H1 (cell line): ENCODE measurements around the gene USHBP1. TPM values are rescaled to one million over a fixed set of nuclear protein-coding genes. Genes with fewer than 3 reads are reported as not detected.

Experiments used
- CTCF ChIA-PET: fragments of 300-600 bp; sonication (Branson Sonifier 250); formaldehyde crosslinking; loops from one replicate; lab custom pipeline; 2021; ENCODE audit not compliant: partially characterized antibody; lab: Charles Lee
- POLR2A ChIA-PET: fragments of 300-600 bp; sonication (Branson Sonifier 250); formaldehyde crosslinking; loops from one replicate; lab custom pipeline; 2021; ENCODE audit warnings: inconsistent platforms; ENCODE audit not compliant: partially characterized antibody; lab: Charles Lee
- DNase-seq, 2 experiments: peaks; one replicate each; pipeline versions ENCODE4 v3.0.0 to v3.0.0-alpha.2; 2010 to 2022; ENCODE audit warnings: low spot score in 2 of 2, low read depth in 1 of 2, mixed read lengths in 1 of 2
- FAIRE-seq: peaks from 2 replicates; lab custom pipeline; 2011; peaks lifted over from hg19 to GRCh38; lab: Jason Lieb, UNC
- H2AFZ ChIP-seq: 2 replicates; pipeline ENCODE4 v1.8.1; 2012; ENCODE audit warnings: low read length, inconsistent platforms
- H2AK5ac ChIP-seq: 2 replicates; pipeline ENCODE4 v1.6.1; 2013; ENCODE audit warnings: low read depth, low read length
- H2BK120ac ChIP-seq: replicated peaks from 2 replicates; pipeline ENCODE3; 2013; ENCODE audit warnings: low read depth, low read length, inconsistent platforms
- H2BK12ac ChIP-seq: 2 replicates; pipeline ENCODE4 v1.6.1; 2013; ENCODE audit warnings: low read depth, low read length
- H2BK15ac ChIP-seq: 2 replicates; pipeline ENCODE4 v1.6.1; 2013; ENCODE audit warnings: low read length
- H2BK20ac ChIP-seq: 2 replicates; pipeline ENCODE4 v1.6.1; 2013; ENCODE audit warnings: low read length
- H2BK5ac ChIP-seq: 2 replicates; pipeline ENCODE4 v1.6.1; 2013; ENCODE audit warnings: low read depth, low read length
- H3K14ac ChIP-seq: 2 replicates; pipeline ENCODE4 v1.6.1; 2013; ENCODE audit warnings: inconsistent platforms; ENCODE audit not compliant: insufficient read length
- H3K18ac ChIP-seq: 2 replicates; pipeline ENCODE4 v1.6.1; 2013; ENCODE audit warnings: low read length; ENCODE audit errors: extremely low read depth
- H3K23ac ChIP-seq: 2 replicates; pipeline ENCODE4 v1.6.1; 2013; ENCODE audit warnings: inconsistent platforms; ENCODE audit not compliant: insufficient read length
- H3K23me2 ChIP-seq: 2 replicates; pipeline ENCODE4 v1.6.1; 2013; ENCODE audit warnings: low read depth, low read length
- H3K27ac ChIP-seq: 2 replicates; pipeline ENCODE4 v1.6.1; 2011; ENCODE audit warnings: low read depth, low read length, inconsistent platforms
- H3K27me3 ChIP-seq, 4 experiments: replicated peaks in 1 of 4; 1 replicate in 1 of 4; 2 replicates in 3 of 4; pipeline versions ENCODE4 v1.6.1 to v1.8.1; 2011 to 2013; ENCODE audit warnings: low read length in 3 of 4, mild to moderate bottlenecking in 3 of 4, inconsistent platforms in 2 of 4, mixed read lengths in 2 of 4, moderate library complexity in 1 of 4; ENCODE audit not compliant: control insufficient read depth in 3 of 4, insufficient read depth in 3 of 4; ENCODE audit errors: extremely low read depth in 1 of 4
- H3K36me3 ChIP-seq, 4 experiments: 2 replicates each; pipeline versions ENCODE4 v1.6.1 to v1.8.1; 2011 to 2013; ENCODE audit warnings: mild to moderate bottlenecking in 4 of 4, low read length in 3 of 4, moderate library complexity in 2 of 4, control low read depth in 1 of 4, inconsistent platforms in 1 of 4; ENCODE audit not compliant: insufficient read depth in 4 of 4, control insufficient read depth in 2 of 4
- H3K4ac ChIP-seq: replicated peaks from 2 replicates; pipeline ENCODE3; 2013; ENCODE audit warnings: low read length, low read depth, mixed read lengths, inconsistent platforms; ENCODE audit not compliant: insufficient read length
- H3K4me1 ChIP-seq, 4 experiments: replicated peaks in 1 of 4; 1 replicate in 1 of 4; 2 replicates in 3 of 4; pipeline versions ENCODE4 v1.6.1 to v1.8.1; 2011 to 2013; ENCODE audit warnings: low read length in 3 of 4, inconsistent platforms in 2 of 4, mixed read lengths in 1 of 4; ENCODE audit not compliant: insufficient read depth in 4 of 4, control insufficient read depth in 3 of 4
- H3K4me2 ChIP-seq, 2 experiments: 2 replicates each; pipeline versions ENCODE4 v1.6.1 to v1.8.1; 2011 to 2013; ENCODE audit warnings: low read depth in 2 of 2, low read length in 2 of 2, control low read depth in 1 of 2, inconsistent platforms in 1 of 2, mild to moderate bottlenecking in 1 of 2; ENCODE audit not compliant: insufficient read depth in 1 of 2
- H3K4me3 ChIP-seq, 4 experiments: fragments of 200-600, 300-600 bp in 1 of 4; sonication (generic), shearing (Covaris generic), sonication (Bioruptor Twin) in 1 of 4; 2 replicates each; pipeline versions ENCODE4 v1.5.1 to v1.8.1; 2011 to 2016; ENCODE audit warnings: low read length in 4 of 4, low read depth in 3 of 4, control low read depth in 2 of 4, inconsistent platforms in 2 of 4, mild to moderate bottlenecking in 2 of 4, mixed read lengths in 1 of 4, moderate library complexity in 1 of 4; ENCODE audit not compliant: insufficient read depth in 2 of 4; ENCODE audit errors: extremely low read depth in 1 of 4
- H3K56ac ChIP-seq: replicated peaks from 2 replicates; pipeline ENCODE3; 2013; ENCODE audit warnings: low read depth, mild to moderate bottlenecking, mixed read lengths, low read length, inconsistent platforms; ENCODE audit not compliant: insufficient read length
- H3K79me1 ChIP-seq: 2 replicates; pipeline ENCODE4 v1.6.1; 2013; ENCODE audit warnings: low read depth, low read length, control low read depth
- H3K79me2 ChIP-seq, 2 experiments: 2 replicates each; pipeline versions ENCODE4 v1.6.1 to v1.8.1; 2012 to 2013; ENCODE audit warnings: low read length in 2 of 2, mild to moderate bottlenecking in 2 of 2, inconsistent platforms in 1 of 2; ENCODE audit not compliant: insufficient read depth in 2 of 2, control insufficient read depth in 1 of 2
- H3K9ac ChIP-seq, 4 experiments: replicated peaks in 1 of 4; 1 replicate in 1 of 4; 2 replicates in 3 of 4; pipeline versions ENCODE4 v1.6.1 to v1.8.1; 2011 to 2013; ENCODE audit warnings: low read depth in 3 of 4, low read length in 3 of 4, control low read depth in 2 of 4, mild to moderate bottlenecking in 2 of 4, moderate library complexity in 2 of 4, inconsistent platforms in 1 of 4; ENCODE audit errors: extremely low read depth in 1 of 4
- H3K9me3 ChIP-seq, 2 experiments: 2 replicates each; pipeline versions ENCODE4 v1.6.1 to v1.8.1; 2012 to 2013; ENCODE audit warnings: mild to moderate bottlenecking in 2 of 2, moderate library complexity in 2 of 2, control low read depth in 1 of 2, inconsistent platforms in 1 of 2, low read depth in 1 of 2, low read length in 1 of 2, mixed read lengths in 1 of 2; ENCODE audit not compliant: insufficient read depth in 2 of 2
- H4K20me1 ChIP-seq, 2 experiments: replicated peaks in 1 of 2; 2 replicates each; pipeline versions ENCODE3 to v1.8.1; 2011 to 2013; ENCODE audit warnings: inconsistent platforms in 2 of 2, low read length in 2 of 2, mild to moderate bottlenecking in 1 of 2; ENCODE audit not compliant: insufficient read depth in 2 of 2, control insufficient read depth in 1 of 2
- H4K5ac ChIP-seq: 2 replicates; pipeline ENCODE4 v1.6.1; 2013; ENCODE audit warnings: low read length, low read depth, mixed read lengths, inconsistent platforms; ENCODE audit not compliant: insufficient read length
- H4K8ac ChIP-seq: 2 replicates; pipeline ENCODE4 v1.8.0; 2013; ENCODE audit warnings: mild to moderate bottlenecking, moderate library complexity, low read length, inconsistent platforms; ENCODE audit not compliant: insufficient read depth; ENCODE audit errors: extremely low read depth
- H4K91ac ChIP-seq: replicated peaks from 2 replicates; pipeline ENCODE3; 2013; ENCODE audit warnings: low read length, mixed read lengths, inconsistent platforms; ENCODE audit not compliant: insufficient read length
- CREB1 ChIP-seq: IDR thresholded peaks from 2 replicates; pipeline ENCODE4 v1.6.1; 2012; ENCODE audit warnings: inconsistent platforms
- EGR1 ChIP-seq: IDR thresholded peaks from 2 replicates; pipeline ENCODE4 v1.6.1; 2011; ENCODE audit warnings: low read depth, low read length, borderline replicate concordance
- GABPA ChIP-seq: IDR thresholded peaks from 2 replicates; pipeline ENCODE4 v1.6.1; 2011; ENCODE audit warnings: mild to moderate bottlenecking, low read length, moderate library complexity, borderline replicate concordance; ENCODE audit not compliant: insufficient read depth
- HDAC2 ChIP-seq, 2 experiments: fragments of 300-600 bp in 1 of 2; sonication (generic) in 1 of 2; IDR thresholded peaks; 2 replicates each; pipeline ENCODE4 v1.6.1; 2011 to 2012; ENCODE audit warnings: low read depth in 2 of 2, low read length in 2 of 2, mild to moderate bottlenecking in 2 of 2, moderate library complexity in 2 of 2, borderline replicate concordance in 1 of 2, inconsistent platforms in 1 of 2
- POLR2A ChIP-seq, 2 experiments: IDR thresholded peaks; 1 replicate in 1 of 2; 2 replicates in 1 of 2; pipeline ENCODE4 v1.6.1; 2011; ENCODE audit warnings: low read depth in 2 of 2, low read length in 2 of 2, mild to moderate bottlenecking in 2 of 2; ENCODE audit errors: control extremely low read depth in 1 of 2
- RNF2 ChIP-seq: fragments of 200-900, 300-1000 bp; sonication (generic); IDR thresholded peaks from 2 replicates; pipeline ENCODE4 v1.7.1; 2016; ENCODE audit warnings: borderline replicate concordance, low read depth, mild to moderate bottlenecking, antibody characterized with exemption, low read length; ENCODE audit not compliant: poor library complexity, severe bottlenecking; ENCODE audit errors: missing control alignments
- TAF1 ChIP-seq: IDR thresholded peaks from 2 replicates; pipeline ENCODE4 v1.6.1; 2011; ENCODE audit warnings: mild to moderate bottlenecking, low read depth, low read length
- WGBS, 2 experiments: shearing (Covaris generic) in 1 of 2; methylation state at CpG; one replicate each; pipeline versions ENCODE4 v1.1.6 to v1.1.7; 2013 to 2015; ENCODE audit warnings: low lambda C conversion rate in 2 of 2, mixed read lengths in 2 of 2, inconsistent platforms in 1 of 2, low coverage in 1 of 2, missing lambda C conversion rate in 1 of 2; ENCODE audit not compliant: insufficient replicate concordance in 2 of 2, insufficient coverage in 1 of 2, insufficient read length in 1 of 2; ENCODE audit errors: extremely low coverage in 1 of 2, missing lambda C conversion rate in 1 of 2; 5-methylcytosine and 5-hydroxymethylcytosine counted together
- polyA plus RNA-seq, 7 experiments: library from polyadenylated mRNA; depleted of rRNA in 3 of 7; stranded (reverse) in 5 of 7; unstranded in 2 of 7; fragments of >200 nt in 5 of 7; fragments of 200-250 nt in 2 of 7; gene quantifications; 1 replicate in 5 of 7; 2 replicates in 1 of 7; 4 replicates in 1 of 7; pipeline versions ENCODE4 v1.2.1 to v1.2.3, GENCODE V29; 2011 to 2013; ENCODE audit warnings: missing spikeins in 2 of 7, mixed read lengths in 2 of 7
- total RNA-seq: library from RNA; stranded (reverse); fragmentation: NEBNext Ultra II Directional; extraction: Animal tissue kit (Norgen Biotek cat#: 25700); gene quantifications from 2 replicates; pipeline ENCODE4 v1.2.1, GENCODE V29; 2021

Gene USHBP1
- total and polyA plus RNA-seq, 2 of the 8 experiments (the other 6 are each of a cell fraction or from before 2014, with no cell fraction given) = 5.0 to 7.5 TPM

DNA sequence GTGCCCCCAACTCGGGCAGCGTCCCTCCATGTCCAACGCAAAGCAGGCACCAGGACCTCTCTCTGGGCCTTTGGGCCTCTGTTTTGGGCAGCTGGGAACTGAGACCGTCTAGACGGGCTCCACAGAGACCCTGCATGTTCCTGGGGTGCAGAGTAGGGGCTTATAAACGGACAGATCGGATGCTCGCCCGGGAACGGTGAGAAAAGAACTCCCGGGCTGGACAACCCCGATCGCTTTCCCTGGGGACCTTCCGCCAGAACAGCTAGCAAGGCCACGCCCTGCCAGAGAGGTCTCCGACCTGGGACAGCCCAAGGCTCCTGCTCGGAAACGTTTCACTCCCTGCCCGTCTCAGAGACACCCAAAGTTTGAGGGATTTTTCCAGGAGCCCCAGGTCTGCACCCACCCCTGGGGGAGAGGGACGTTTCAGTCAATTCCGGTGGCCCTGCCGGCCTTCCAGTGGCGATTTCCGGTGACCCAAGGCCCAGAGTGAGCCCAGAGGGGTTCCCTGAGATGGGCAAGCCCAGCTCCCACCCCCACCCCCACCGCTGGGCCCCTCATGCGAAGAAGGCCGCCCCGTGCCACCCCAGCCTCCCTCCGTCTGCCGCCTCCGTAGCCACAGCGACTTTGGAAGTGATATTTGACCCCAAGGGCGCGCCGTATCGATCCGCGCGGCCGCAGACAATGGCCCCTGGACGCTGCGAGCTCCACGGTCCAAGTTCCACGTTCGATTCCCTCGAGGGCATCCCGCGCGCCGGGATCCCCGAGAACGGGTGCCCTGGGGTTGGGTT, 20.5 kb downstream of the USHBP1 start:
- peak overlapping the region; percentile 56 to 67 (median 60); a peak in 6 of 7 replicates for H3K9ac ChIP-seq
- peak overlapping the region; percentile 13 for H4K5ac ChIP-seq
- ChIA-PET CTCF (interaction anchor here (0.7 to 1.9 kb wide), 8 partner anchors 9 to 219 kb away, joined by 3 to 7 read pairs (median 3); partner anchors contain the start of gene USE1), POLR2A (interaction anchor here (0.6 to 6.4 kb wide), 16 partner anchors 8 to 627 kb away, joined by 3 to 118 read pairs (median 4); partner anchors contain the start of genes ANKLE1, BABAM1, OCEL1 and USE1)
- H3K9me3 ChIP-seq = no peaks in the 10 kb centered on the region
- no peak overlapping the region for H2BK15ac ChIP-seq
- H2BK20ac ChIP-seq = no peak overlapping the region
- no peak for FAIRE-seq
- H2AK5ac ChIP-seq = no peak overlapping the region
- no peak overlapping the region; the same call in 1 of the 2 replicates for H3K27ac ChIP-seq
- H3K56ac ChIP-seq = peak overlapping the region; percentile 19
- 3% methylated on average over 42 of the region's 52 CpGs; no CpG with 5 or more reads in 1 of the 2 experiments for WGBS, 2 experiments
- H4K91ac ChIP-seq = peak overlapping the region; percentile 75
- H3K27me3 ChIP-seq = no peaks in the 10 kb centered on the region
- H2BK5ac ChIP-seq = peak overlapping the region; percentile 87; the same call in 1 of the 2 replicates
- no peak overlapping the region for H2BK120ac ChIP-seq
- H4K8ac ChIP-seq = no peak overlapping the region
- no peak overlapping the region for H3K4ac ChIP-seq
- H4K20me1 ChIP-seq = peaks cover 13 to 15% of the 10 kb centered on the region in 2 experiments
- H3K4me3 ChIP-seq = peak overlapping the region; percentile 68 to 83 (median 78)
- no peak overlapping the region for H3K23ac ChIP-seq
- peaks cover 2% of the 10 kb centered on the region; the same call in 1 of the 2 replicates for H3K23me2 ChIP-seq
- H3K4me1 ChIP-seq = peaks cover 3 to 34% (median 25%) of the 10 kb centered on the region in 4 experiments
- peak overlapping the region; percentile 74 to 83 for H3K4me2 ChIP-seq
- peaks cover 0 to 4% (median 0%) of the 10 kb centered on the region in 4 experiments; a peak in 2 of 8 replicates for H3K36me3 ChIP-seq
- peak in 1 of 2 experiments; percentile 71 for DNase-seq
- peaks cover 26 to 52% of the 10 kb centered on the region in 2 experiments; a peak in 3 of 4 replicates for H3K79me2 ChIP-seq
- H3K18ac ChIP-seq = peak overlapping the region; percentile 90
- TF ChIP-seq EGR1 (no peak), HDAC2 (IDR thresholded peaks at IDR 0.05; ENCODE audit: borderline replicate concordance in 1 of 2, low read depth in 2 of 2, low read length in 2 of 2) (no peak), CREB1 (no peak), TAF1 (peak; percentile 34; the same call in 1 of the 2 replicates), GABPA (peak; percentile 54; the same call in 1 of the 2 replicates), RNF2 (no peak), POLR2A (IDR thresholded peaks at IDR 0.05; ENCODE audit: control extremely low read depth in 1 of 2, low read depth in 2 of 2, low read length in 2 of 2) (0 out of 3 replicates have a peak, but pooled peaks of 1 of the 2 experiments have one; percentile 20)
- TF ChIP-seq, all 59 proteins: peak for 3
- Histone ChIP-seq H3K79me1 (peaks cover 12% of the 10 kb centered on the region), H2BK12ac (no peak overlapping the region), H2AFZ (no peak overlapping the region), H3K14ac (no peak overlapping the region)
